Subcutaneous adipose tissue (tissue), 4 donors: ENCODE data around the gene HUS1B. TPM values are rescaled to one million over a fixed set of nuclear protein-coding genes. Genes with fewer than 3 reads are reported as not detected.

ENCODE experiments used
- CTCF ChIP-seq: fragments of 450-650 bp; IDR thresholded peaks from one replicate; pipeline ENCODE4 v1.5.1; 2016; ENCODE audit warnings: low read depth, mild to moderate bottlenecking, control low read depth, antibody characterized with exemption, moderate library complexity
- total RNA-seq, 4 donors: library from RNA; depleted of rRNA; stranded (reverse); fragments of >200 nt; gene quantifications; one replicate each; pipeline ENCODE4 v1.1.0, GENCODE V29; 2016

Gene HUS1B
- total RNA-seq, 4 donors from 2014 or later: 2.7 to 5.5 (median 3.3) TPM

GRCh38 chr6:700490-700889 is 43.6 kb upstream of the HUS1B start:
- no peak for TF ChIP-seq CTCF

GRCh38 chr6:699319-699718 is 42.4 kb upstream of the HUS1B start:
- TF ChIP-seq CTCF: no peak

GRCh38 chr6:693723-694009 is 36.8 kb upstream of the HUS1B start:
- no peak for TF ChIP-seq CTCF

- no peak for TF ChIP-seq CTCF
These were observed 36.2 kb upstream of the HUS1B start, which contains the start of gene EXOC2 for GRCh38 chr6:692858-693722. TSS of gene EXOC2 (minus strand) at chr6:693139. CDS start at chr6:637818, 55,321 bp downstream.

GRCh38 chr6:692356-692851 is 35.5 kb upstream of the HUS1B start:
- no peak for TF ChIP-seq CTCF

GRCh38 chr6:689223-689622 is 32.3 kb upstream of the HUS1B start:
- no peak for TF ChIP-seq CTCF

GRCh38 chr6:686497-686896 is 29.6 kb upstream of the HUS1B start:
- no peak for TF ChIP-seq CTCF
